Skin of body (tissue), 1 donor: ENCODE measurements around the gene AGT. TPM values are rescaled to one million over a fixed set of nuclear protein-coding genes. Genes with fewer than 3 reads are reported as not detected.

Experiments
- total RNA-seq: library from RNA; depleted of rRNA; stranded (reverse); fragments of >200 nt; gene quantifications from one replicate; pipeline ENCODE4 v1.2.3, GENCODE V29; 2014

The AGT gene
- total RNA-seq, 1 donor from 2014 or later, result 6.0 TPM

Other genes starting within 250 kb of the AGT start
- gene COG2, start 71.6 kb downstream of the AGT start, total RNA-seq, result 18.3 TPM
- gene CAPN9, start 33.3 kb upstream of the AGT start, total RNA-seq, result 0.49 TPM
- gene C1orf198, start 154.4 kb upstream of the AGT start, total RNA-seq, result 55.7 TPM